ENCODE results near the gene DNMT3B. TPM values are rescaled to one million over a fixed set of nuclear protein-coding genes. Genes with fewer than 3 reads are reported as not detected.
A peak's percentile ranks its signal among the peaks of the same experiment; 100 is the strongest.

Gene DNMT3B
- polyA plus RNA-seq, 1 donor (not counting 4 experiments of a cell fraction or from before 2014, with no cell fraction given) = 1.1 TPM

DNA sequence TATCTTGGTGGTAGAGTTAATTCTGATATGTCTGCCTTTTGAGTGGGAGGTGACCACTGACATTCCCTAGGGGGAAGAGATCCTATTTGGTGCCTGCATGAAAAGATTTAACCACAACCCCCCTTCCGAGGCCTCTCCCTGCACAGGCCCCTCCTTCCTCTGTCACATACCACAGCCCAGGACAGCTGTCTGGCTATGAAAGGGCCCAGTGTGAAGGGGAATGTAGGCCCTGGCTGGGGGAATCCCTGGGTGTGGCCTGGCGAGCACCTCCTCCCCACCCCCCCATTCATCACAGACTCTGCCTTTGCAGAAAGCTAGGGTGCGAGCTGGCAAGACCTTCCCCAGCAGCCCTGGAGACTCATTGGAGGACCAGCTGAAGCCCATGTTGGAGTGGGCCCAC is 30.1 kb downstream of the DNMT3B start:
- no peak for FAIRE-seq
- H3K79me2 ChIP-seq (ENCODE audit: control insufficient read depth, insufficient read depth, low read length) = no peaks in the 10 kb centered on the region
- H3K27me3 ChIP-seq (ENCODE audit: control insufficient read depth, extremely low read depth, insufficient read depth, low read length) = no peaks in the 10 kb centered on the region
- H3K9me3 ChIP-seq (ENCODE audit: control insufficient read depth, low read depth, low read length) = no peaks in the 10 kb centered on the region
- H3K4me1 ChIP-seq (ENCODE audit: control insufficient read depth, extremely low read depth, insufficient read depth, low read length) = peaks cover 28% of the 10 kb centered on the region
- peak overlapping the region; percentile 17 for H3K27ac ChIP-seq (ENCODE audit: control insufficient read depth, insufficient read depth, low read length)
- dilution Hi-C loops (cut with MboI; ENCODE audit: extremely low pct_ligation_motif_present, low sequenced_read_pairs) = no loop called here
- H3K4me3 ChIP-seq (ENCODE audit: control insufficient read depth in 2 of 3, extremely low read depth in 1 of 3, insufficient read depth in 2 of 3, low read depth in 1 of 3, low read length in 3 of 3) = no peak overlapping the region
- H3K9me1 ChIP-seq (ENCODE audit: control insufficient read depth, extremely low read depth, insufficient read depth, low read length) = no peaks in the 10 kb centered on the region
- no peak overlapping the region for H3K9ac ChIP-seq (ENCODE audit: control insufficient read depth, extremely low read depth, insufficient read depth, low read length)
- H3K36me3 ChIP-seq (ENCODE audit: control insufficient read depth in 2 of 2, extremely low read depth in 1 of 2, insufficient read depth in 2 of 2, low read length in 2 of 2) = no peaks in the 10 kb centered on the region
- no peak overlapping the region for H2AFZ ChIP-seq (ENCODE audit: control insufficient read depth, low read length)
- H3K4me2 ChIP-seq (ENCODE audit: control insufficient read depth, extremely low read depth, insufficient read depth, low read depth, low read length) = no peak overlapping the region
- TF ChIP-seq EZH2 (IDR thresholded peaks at IDR 0.05; ENCODE audit: low read length) = no peak
- TF ChIP-seq, protein P1, sequence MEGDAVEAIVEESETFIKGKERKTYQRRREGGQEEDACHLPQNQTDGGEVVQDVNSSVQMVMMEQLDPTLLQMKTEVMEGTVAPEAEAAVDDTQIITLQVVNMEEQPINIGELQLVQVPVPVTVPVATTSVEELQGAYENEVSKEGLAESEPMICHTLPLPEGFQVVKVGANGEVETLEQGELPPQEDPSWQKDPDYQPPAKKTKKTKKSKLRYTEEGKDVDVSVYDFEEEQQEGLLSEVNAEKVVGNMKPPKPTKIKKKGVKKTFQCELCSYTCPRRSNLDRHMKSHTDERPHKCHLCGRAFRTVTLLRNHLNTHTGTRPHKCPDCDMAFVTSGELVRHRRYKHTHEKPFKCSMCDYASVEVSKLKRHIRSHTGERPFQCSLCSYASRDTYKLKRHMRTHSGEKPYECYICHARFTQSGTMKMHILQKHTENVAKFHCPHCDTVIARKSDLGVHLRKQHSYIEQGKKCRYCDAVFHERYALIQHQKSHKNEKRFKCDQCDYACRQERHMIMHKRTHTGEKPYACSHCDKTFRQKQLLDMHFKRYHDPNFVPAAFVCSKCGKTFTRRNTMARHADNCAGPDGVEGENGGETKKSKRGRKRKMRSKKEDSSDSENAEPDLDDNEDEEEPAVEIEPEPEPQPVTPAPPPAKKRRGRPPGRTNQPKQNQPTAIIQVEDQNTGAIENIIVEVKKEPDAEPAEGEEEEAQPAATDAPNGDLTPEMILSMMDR (optimal IDR thresholded peaks at IDR 0.05 in 1 of 3, IDR thresholded peaks at IDR 0.05 in 1 of 3, conservative IDR thresholded peaks at IDR 0.05 in 1 of 3; ENCODE audit: extremely low read depth in 1 of 3, insufficient read depth in 2 of 3, low read length in 3 of 3) = no peak
- H4K20me1 ChIP-seq (ENCODE audit: control insufficient read depth, extremely low read depth, insufficient read depth, low read length) = no peaks in the 10 kb centered on the region
- DNase-seq (ENCODE audit: low read depth, low spot score) = no peak

GRCh38 chr20:32792731-32793458 is 30.7 kb downstream of the DNMT3B start:
- no peaks in the 10 kb centered on the region for H4K20me1 ChIP-seq (ENCODE audit: control insufficient read depth, extremely low read depth, insufficient read depth, low read length)
- DNase-seq (ENCODE audit: low read depth, low spot score) = no peak
- H3K9ac ChIP-seq (ENCODE audit: control insufficient read depth, extremely low read depth, insufficient read depth, low read length) = no peak overlapping the region
- no peak for FAIRE-seq
- dilution Hi-C loops (cut with MboI; ENCODE audit: extremely low pct_ligation_motif_present, low sequenced_read_pairs) = no loop called here
- H3K9me1 ChIP-seq (ENCODE audit: control insufficient read depth, extremely low read depth, insufficient read depth, low read length) = no peaks in the 10 kb centered on the region
- peak overlapping the region; percentile 17 for H3K27ac ChIP-seq (ENCODE audit: control insufficient read depth, insufficient read depth, low read length)
- no peaks in the 10 kb centered on the region for H3K36me3 ChIP-seq (ENCODE audit: control insufficient read depth in 2 of 2, extremely low read depth in 1 of 2, insufficient read depth in 2 of 2, low read length in 2 of 2)
- H3K4me1 ChIP-seq (ENCODE audit: control insufficient read depth, extremely low read depth, insufficient read depth, low read length) = peaks cover 28% of the 10 kb centered on the region
- no peak overlapping the region for H3K4me3 ChIP-seq (ENCODE audit: control insufficient read depth in 2 of 3, extremely low read depth in 1 of 3, insufficient read depth in 2 of 3, low read depth in 1 of 3, low read length in 3 of 3)
- H3K4me2 ChIP-seq (ENCODE audit: control insufficient read depth, extremely low read depth, insufficient read depth, low read depth, low read length) = no peak overlapping the region
- TF ChIP-seq, protein P1 (optimal IDR thresholded peaks at IDR 0.05 in 1 of 3, IDR thresholded peaks at IDR 0.05 in 1 of 3, conservative IDR thresholded peaks at IDR 0.05 in 1 of 3; ENCODE audit: extremely low read depth in 1 of 3, insufficient read depth in 2 of 3, low read length in 3 of 3) = peak in 1 of 3 experiments; percentile 16
- no peak for TF ChIP-seq EZH2 (IDR thresholded peaks at IDR 0.05; ENCODE audit: low read length)
- H3K27me3 ChIP-seq (ENCODE audit: control insufficient read depth, extremely low read depth, insufficient read depth, low read length) = no peaks in the 10 kb centered on the region
- no peaks in the 10 kb centered on the region for H3K9me3 ChIP-seq (ENCODE audit: control insufficient read depth, low read depth, low read length)
- H2AFZ ChIP-seq (ENCODE audit: control insufficient read depth, low read length) = no peak overlapping the region
- H3K79me2 ChIP-seq (ENCODE audit: control insufficient read depth, insufficient read depth, low read length) = no peaks in the 10 kb centered on the region
